Measurements from ENCODE around the gene DOK6.

DNA sequence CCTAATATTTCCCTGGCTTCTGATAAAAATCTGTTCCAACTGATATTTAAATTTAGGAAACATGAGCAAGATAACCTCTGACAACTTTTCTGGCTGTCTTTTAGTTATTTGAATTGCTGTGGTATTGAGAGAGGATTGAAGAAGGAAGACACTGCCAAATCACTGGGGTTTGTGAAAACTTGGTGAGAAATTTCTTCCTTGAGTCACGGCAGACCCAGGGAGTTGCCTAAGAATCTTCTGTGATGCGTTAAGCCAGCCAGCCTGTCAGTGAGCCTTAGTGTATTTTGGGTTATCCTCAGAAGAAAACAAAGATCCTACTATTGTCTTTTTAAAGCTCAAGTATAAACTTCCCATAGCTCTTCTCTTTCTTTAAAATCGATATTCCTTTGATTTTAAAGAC, 17.5 kb upstream of the DOK6 start:
- TF ChIP-seq, protein P1, sequence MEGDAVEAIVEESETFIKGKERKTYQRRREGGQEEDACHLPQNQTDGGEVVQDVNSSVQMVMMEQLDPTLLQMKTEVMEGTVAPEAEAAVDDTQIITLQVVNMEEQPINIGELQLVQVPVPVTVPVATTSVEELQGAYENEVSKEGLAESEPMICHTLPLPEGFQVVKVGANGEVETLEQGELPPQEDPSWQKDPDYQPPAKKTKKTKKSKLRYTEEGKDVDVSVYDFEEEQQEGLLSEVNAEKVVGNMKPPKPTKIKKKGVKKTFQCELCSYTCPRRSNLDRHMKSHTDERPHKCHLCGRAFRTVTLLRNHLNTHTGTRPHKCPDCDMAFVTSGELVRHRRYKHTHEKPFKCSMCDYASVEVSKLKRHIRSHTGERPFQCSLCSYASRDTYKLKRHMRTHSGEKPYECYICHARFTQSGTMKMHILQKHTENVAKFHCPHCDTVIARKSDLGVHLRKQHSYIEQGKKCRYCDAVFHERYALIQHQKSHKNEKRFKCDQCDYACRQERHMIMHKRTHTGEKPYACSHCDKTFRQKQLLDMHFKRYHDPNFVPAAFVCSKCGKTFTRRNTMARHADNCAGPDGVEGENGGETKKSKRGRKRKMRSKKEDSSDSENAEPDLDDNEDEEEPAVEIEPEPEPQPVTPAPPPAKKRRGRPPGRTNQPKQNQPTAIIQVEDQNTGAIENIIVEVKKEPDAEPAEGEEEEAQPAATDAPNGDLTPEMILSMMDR (IDR thresholded peaks at IDR 0.05): no peak
- no peak for TF ChIP-seq EZH2 (IDR thresholded peaks at IDR 0.05; ENCODE audit: borderline replicate concordance, insufficient read depth, low read depth, low read length, poor library complexity, severe bottlenecking)

Data from B cell (primary cell).